AG09309 (cell line): ENCODE results near the gene HNRNPLL.
"Not testable (repeated sequence)": the region's sequence is repeated elsewhere in the genome, so short reads cannot be mapped to it uniquely, and the experiment has no call there.

Experiments
- DNase-seq: peaks from one replicate; pipeline ENCODE4 v3.0.0-alpha.2; 2010; ENCODE audit warnings: low read depth
- H3K4me3 ChIP-seq: 2 replicates; pipeline ENCODE4 v1.5.1; 2011; ENCODE audit warnings: mild to moderate bottlenecking, low read depth, low read length, moderate library complexity; ENCODE audit not compliant: control insufficient read depth
- CTCF ChIP-seq: IDR thresholded peaks from 2 replicates; pipeline ENCODE4 v1.5.1; 2011; ENCODE audit warnings: mild to moderate bottlenecking, low read depth, low read length, inconsistent platforms; ENCODE audit not compliant: insufficient read depth, control insufficient read depth; ENCODE audit errors: missing control alignments

HNRNPLL gene

GRCh38 chr2:38602732-38603401 lies at the start of gene HNRNPLL:
Gene HNRNPLL (minus strand): TSS chr2:38602928. CDS start chr2:38602626, 302 bp downstream.
- TF ChIP-seq CTCF: no peak

GRCh38 chr2:38650717-38651116 lies 48.0 kb upstream of the HNRNPLL start:
- no peak for TF ChIP-seq CTCF
- no peak for DNase-seq
- H3K4me3 ChIP-seq: no peak overlapping the region

More at GRCh38 chr2:38602732-38603401, at the start of gene HNRNPLL:
- peak within 1 kb of the TSS; percentile 73 for H3K4me3 ChIP-seq
- peak; percentile 89 for DNase-seq

DNA sequence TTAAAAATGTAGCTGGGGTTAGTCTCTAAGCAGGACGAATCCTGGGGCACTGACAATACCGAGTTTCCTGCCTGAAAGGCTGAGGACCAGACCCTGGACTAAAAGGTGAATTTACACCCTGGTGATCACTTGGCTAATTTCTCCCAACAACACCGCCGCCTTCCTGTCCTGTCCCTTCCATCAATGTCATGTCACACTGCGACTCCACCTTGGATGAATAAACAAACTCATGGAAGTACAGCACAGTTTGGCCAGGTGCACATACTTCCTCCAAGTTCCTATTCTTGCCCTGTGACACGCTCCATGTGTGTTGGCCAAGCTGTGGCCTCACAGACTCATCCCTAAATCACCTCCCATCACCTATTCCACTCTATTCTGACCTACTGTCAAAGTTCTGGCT lies 47.3 kb upstream of the HNRNPLL start:
- TF ChIP-seq CTCF: no peak

DNA sequence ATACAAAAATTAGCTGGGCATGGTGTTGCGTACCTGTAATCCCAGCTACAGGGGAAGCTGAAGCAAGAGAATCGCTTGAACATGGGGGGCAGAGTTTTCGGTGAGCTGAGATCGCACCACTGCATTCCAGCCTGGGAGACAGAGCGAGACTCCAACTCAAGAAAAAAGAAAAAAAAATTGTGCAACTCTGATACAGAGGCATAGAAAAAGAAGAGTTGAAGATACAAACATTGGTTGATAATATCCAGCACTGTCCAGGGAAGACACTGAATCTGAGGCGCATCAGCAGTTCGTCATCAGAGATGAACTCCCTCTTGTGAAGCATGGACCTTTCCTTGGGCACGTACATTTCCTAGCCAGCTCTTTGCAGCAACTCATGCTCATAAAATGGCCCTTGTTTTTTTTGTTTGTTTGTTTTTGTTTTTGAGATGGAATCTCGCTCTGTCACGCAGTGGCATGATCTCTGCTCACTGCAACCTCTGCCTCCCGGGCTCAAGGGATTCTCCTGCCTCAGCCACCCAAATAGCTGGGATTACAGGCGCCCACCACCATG lies 46.5 kb upstream of the HNRNPLL start:
- no peak for DNase-seq
- TF ChIP-seq CTCF: no peak
- H3K4me3 ChIP-seq: no peak overlapping the region

More for the DNA sequence above, 47.3 kb upstream of the HNRNPLL start:
- DNase-seq: no peak
- no peak overlapping the region for H3K4me3 ChIP-seq

DNA sequence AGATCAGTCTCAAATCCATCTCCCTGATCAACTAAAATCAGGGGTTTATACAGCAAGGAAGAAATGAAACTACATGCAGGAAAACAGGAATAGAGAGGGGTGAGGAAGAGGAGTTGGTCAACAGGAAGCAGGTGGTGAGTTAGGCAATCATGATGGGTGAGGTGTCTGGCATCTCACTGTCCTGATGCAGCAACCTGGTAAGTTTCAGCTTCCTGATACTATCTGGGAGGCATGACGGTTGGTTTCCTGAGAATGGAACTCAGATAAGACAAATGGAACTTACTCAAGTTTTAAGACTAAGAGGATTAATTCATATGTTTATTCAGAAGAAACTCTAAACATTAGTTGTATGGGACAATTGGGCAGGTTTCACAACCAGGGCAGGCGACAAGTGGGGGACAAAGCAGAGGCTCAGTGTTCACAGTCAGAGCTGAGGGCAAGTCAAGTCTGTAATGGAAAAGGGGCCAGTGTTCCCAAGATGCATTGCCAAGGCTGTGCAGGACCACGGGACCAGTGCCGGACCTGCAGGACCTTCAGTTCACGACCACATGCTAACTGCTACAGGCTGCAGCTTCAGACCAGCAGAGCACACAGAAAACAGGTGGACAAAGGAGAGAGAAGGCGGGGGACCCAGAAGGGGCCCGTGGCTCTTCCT lies 45.5 kb upstream of the HNRNPLL start:
- H3K4me3 ChIP-seq: no peak overlapping the region
- no peak for TF ChIP-seq CTCF
- DNase-seq: no peak

DNA sequence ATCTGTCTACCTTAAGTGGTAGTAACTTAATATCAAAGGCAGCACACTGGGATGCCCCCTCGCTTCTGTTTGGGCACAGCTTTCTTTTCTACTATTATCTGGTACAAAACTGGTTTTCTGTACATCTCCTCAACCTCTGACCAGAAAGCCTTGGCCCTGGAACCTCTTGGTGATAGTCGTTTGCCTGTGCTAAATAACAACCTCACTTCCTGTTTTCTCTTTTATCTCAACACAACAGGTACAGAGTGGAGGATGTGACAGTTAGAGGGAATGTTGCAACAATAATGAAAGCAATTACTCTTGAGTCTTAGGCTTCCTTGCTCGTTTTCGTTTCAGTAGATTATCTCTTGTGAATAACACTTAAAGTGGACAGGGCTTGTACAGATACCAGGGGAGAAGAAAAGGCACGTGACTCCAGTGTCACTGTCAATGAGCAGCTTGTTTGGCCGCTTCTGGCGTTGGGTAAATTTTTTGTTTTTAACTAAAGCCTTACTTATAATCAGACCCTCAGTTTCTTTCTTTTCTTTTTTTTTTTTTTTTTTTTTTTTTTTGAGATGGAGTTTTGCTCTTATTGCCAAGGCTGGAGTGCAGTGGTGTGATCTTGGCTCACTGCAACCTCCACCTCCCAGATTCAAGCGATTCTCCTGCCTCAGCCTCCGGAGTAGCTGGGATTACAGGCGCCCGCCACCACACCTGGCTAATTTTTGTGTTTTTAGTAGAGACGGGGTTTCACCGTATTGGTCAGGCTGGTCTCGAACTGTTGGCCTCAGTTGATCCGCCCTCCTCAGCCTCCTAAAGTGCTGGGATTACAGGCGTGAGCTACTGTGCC lies 41.2 kb upstream of the HNRNPLL start:
- H3K4me3 ChIP-seq, DNase-seq: not testable (repeated sequence)
